ENCODE results near the gene SIGLEC1.

The SIGLEC1 gene

DNA sequence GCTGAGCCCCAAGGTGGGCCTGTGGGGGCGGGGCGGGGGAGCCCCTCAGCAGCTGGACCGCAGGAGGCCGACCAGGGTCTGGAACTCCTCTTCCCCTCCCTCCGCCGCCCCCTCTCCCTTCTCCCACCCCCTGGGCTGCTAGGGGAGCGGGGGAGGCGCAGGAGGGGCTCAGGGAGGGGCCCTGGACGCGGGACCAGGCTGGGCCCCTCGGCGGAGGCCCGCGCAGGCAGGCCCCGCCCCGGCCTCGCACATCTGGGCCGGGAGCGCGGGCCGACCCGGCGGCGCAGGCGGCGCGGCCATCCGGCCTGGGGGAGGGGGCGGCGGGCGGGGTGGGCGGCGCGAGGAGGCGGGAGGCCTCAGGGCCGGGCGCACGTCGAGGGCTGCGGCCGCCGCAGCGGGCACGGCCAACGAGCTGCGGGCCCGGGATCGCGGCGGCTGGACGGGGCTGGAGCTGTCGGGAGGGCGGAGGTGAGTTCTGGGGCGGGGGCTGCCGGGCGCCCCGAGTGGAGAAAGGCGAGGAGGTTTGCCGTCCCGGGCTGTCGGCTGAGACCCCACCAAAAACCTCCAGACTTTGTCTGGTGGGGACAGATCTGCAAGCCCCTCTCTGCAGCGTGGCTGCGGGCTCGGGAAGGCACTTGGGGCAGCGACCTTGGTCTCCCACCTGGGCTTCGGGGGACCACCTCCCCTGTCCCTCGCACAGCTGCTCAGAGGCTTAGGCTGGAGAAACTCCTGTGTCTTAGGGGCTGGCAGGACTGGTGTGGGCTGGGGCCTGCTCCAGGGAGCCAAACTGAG is 20.1 kb upstream of the SIGLEC1 start, which contains the start of gene HSPA12B:
HSPA12B (plus strand) TSS at position 359 of the 792 bp plus-strand sequence. CDS start 5,990 bp downstream, outside the sequence.
- no peak for FAIRE-seq
- TF ChIP-seq, protein P1, sequence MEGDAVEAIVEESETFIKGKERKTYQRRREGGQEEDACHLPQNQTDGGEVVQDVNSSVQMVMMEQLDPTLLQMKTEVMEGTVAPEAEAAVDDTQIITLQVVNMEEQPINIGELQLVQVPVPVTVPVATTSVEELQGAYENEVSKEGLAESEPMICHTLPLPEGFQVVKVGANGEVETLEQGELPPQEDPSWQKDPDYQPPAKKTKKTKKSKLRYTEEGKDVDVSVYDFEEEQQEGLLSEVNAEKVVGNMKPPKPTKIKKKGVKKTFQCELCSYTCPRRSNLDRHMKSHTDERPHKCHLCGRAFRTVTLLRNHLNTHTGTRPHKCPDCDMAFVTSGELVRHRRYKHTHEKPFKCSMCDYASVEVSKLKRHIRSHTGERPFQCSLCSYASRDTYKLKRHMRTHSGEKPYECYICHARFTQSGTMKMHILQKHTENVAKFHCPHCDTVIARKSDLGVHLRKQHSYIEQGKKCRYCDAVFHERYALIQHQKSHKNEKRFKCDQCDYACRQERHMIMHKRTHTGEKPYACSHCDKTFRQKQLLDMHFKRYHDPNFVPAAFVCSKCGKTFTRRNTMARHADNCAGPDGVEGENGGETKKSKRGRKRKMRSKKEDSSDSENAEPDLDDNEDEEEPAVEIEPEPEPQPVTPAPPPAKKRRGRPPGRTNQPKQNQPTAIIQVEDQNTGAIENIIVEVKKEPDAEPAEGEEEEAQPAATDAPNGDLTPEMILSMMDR (IDR thresholded peaks at IDR 0.05; ENCODE audit: insufficient read depth, missing control alignments) = no peak
- no peak for DNase-seq (ENCODE audit: insufficient read length, low spot score)

DNA sequence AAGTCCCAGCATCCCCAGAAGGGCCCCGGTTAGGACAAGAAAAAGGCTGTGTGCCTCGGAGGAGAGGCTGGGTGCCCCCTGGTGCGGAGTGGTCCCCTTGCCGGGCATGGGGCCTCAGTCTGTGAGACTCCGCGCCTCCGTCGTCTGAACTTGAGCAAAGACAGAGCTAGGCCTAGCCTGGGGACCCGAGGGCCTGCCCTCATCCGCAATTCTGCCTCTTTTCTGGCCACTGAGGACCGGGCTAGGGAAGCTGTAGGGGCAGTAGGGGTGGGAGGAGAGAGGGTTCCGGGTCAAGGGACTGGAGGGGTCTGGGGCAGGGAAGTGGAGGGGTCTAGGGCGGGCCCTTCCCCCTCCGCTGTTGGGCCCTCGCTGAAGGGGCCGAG is 19.5 kb upstream of the SIGLEC1 start:
- TF ChIP-seq, protein P1 (IDR thresholded peaks at IDR 0.05; ENCODE audit: insufficient read depth, missing control alignments) = no peak
- FAIRE-seq = no peak
- DNase-seq (ENCODE audit: insufficient read length, low spot score) = no peak

DNA sequence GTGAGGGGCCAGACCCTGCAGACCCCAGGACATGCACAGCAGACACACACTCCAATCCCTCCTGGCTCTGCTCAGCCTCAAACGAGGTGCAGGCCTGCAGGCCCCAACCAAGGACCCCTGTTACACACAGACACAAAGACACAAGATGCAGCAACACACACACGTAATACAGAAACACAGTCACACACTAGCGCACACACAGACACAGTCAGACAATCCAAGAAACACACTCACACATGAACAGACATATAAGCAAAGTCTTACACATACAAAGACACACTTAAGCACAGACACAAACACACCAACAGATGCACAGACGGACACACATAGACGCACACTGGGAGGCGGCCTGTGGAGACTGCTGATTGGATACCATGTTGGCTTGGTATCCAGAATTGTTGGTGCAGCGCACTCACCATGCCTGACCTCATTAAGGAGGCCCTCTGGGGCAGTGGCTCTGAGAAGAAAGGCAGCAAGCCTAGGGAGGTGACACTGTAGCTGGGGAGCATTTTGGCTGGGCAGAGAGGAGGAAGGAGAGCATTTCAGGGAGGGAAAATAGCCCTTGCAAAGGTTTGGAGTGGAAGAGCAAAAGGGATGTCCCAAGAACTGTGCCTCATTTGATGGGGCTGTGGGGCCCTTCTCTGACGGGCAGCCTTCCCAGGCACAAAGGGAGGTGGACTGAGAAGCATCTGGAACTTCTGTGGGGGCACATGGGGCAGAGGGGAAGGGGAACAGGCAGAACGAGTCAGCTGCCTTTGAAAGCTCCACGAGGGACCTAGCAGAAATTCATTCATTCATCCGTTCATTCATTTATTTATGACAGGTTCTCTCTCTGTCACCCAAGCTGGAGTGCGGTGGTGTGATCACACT is 18.6 kb upstream of the SIGLEC1 start:
- DNase-seq (ENCODE audit: insufficient read length, low spot score) (no peak), FAIRE-seq (no peak)
- TF ChIP-seq, protein P1 (IDR thresholded peaks at IDR 0.05; ENCODE audit: insufficient read depth, missing control alignments) = no peak

DNA sequence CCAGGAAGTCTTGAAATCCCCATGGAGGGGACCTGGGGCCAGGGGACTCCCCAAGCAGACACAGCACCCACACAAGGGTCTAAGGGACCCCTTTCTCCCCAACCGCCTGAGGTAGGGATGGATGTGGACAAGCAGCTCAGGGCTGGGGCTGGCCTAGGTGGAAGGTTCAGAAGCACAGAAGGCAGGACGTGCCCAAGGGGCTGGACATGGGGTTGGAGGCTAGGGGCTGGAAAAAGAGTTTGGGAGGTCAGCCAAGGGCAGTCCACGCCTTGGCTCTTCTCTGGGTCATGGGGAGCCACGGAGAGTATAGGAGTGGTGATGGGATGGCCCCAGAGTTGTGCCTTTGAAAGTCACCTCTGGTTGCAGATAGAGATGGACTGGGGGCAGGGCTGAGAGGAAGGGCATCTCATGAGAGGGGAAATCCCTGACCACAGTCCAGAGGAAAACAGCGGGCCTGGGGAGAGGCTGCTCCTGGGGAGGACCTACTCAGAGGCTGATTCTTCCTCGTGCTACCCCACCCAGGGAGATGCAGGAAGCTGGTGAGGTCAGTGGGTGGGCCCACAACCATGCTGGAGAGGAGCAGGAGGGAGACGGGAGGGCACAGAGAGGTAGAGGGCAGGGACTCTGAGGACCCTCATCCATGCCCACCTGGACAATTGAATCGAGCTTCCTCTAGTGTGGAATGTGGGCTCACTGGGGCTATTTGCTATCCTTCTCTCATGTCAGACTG is 17.6 kb upstream of the SIGLEC1 start:
- FAIRE-seq (no peak), DNase-seq (ENCODE audit: insufficient read length, low spot score) (no peak)
- TF ChIP-seq, protein P1 (IDR thresholded peaks at IDR 0.05; ENCODE audit: insufficient read depth, missing control alignments) = no peak

DNA sequence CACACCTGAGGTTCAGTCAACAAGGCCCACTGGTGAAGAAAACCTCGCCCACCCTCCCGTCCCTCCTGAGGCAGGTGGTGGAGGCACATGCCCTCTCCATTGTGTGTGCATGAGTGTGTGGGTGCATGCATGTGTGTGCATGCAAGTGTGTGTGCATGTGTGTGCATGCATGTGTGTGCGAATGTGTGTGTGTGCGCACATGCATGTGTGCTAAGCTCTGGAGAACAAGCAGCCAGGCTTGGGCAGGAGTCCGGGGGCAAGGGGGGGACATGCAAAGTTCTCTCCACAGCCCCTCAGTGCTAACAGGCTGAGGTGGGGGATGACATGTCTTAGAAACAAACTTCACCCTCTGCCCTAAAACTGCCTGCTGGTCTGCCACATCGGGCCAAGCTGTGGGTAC is 17.0 kb upstream of the SIGLEC1 start:
- FAIRE-seq (no peak), DNase-seq (ENCODE audit: insufficient read length, low spot score) (no peak)
- TF ChIP-seq, protein P1 (IDR thresholded peaks at IDR 0.05; ENCODE audit: insufficient read depth, missing control alignments) = no peak

DNA sequence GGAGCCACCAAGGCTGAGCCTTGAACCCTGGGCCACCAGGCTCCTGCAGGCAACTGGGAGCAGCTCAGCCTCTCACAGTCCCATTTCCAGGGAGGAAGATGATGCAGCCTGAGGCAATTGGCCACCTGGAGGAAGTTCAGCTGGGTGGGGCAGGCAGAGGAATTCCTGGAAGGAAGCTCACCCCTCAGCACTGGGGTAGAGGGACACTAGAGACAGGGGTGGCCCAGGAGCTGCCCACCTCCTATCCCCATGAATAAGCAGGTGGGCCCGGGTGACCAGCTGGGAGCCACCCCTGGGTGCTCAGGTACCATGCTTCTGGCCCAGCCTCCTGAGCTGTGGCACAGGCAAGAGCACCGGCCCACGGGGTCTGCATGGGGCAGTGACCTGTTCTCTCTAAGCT is 16.5 kb upstream of the SIGLEC1 start:
- TF ChIP-seq, protein P1 (IDR thresholded peaks at IDR 0.05; ENCODE audit: insufficient read depth, missing control alignments) = no peak
- FAIRE-seq (no peak), DNase-seq (ENCODE audit: insufficient read length, low spot score) (no peak)

All from D721Med (cell line).